K562 (cell line): ENCODE data around the gene DDX18.

ENCODE experiments used
- CBFB ChIP-seq: sonication (generic); formaldehyde crosslinking; IDR thresholded peaks from 2 replicates; pipeline ENCODE4 v1.4.0; 2020; ENCODE audit warnings: mild to moderate bottlenecking, missing genetic modification reagents
- CTCF ChIP-seq, 3 experiments: IDR thresholded peaks in 2 of 3; conservative IDR thresholded peaks in 1 of 3; 2 replicates each; pipeline ENCODE4 v1.5.1; 2011 to 2012; ENCODE audit warnings: low read length in 3 of 3, mild to moderate bottlenecking in 3 of 3, control low read depth in 2 of 3, improper control_type of control experiment in 1 of 3, inconsistent platforms in 1 of 3, low read depth in 1 of 3, mixed read lengths in 1 of 3, moderate library complexity in 1 of 3; ENCODE audit not compliant: insufficient read depth in 2 of 3
- IRF9 ChIP-seq: fragments of 450-650 bp; IDR thresholded peaks from 2 replicates; pipeline ENCODE4 v1.6.1; 2016; ENCODE audit warnings: missing biosample characterization, missing genetic modification characterization
- MTA3 ChIP-seq: fragments of 450-650 bp; formaldehyde crosslinking; IDR thresholded peaks from 2 replicates; pipeline ENCODE4 v1.6.1; 2017; ENCODE audit warnings: mild to moderate bottlenecking, borderline replicate concordance
- SAFB2 ChIP-seq: fragments of 200-400 bp; formaldehyde crosslinking; IDR thresholded peaks from 2 replicates; pipeline ENCODE4 v1.6.1; 2018; ENCODE audit warnings: borderline replicate concordance, low read length, low read depth, moderate library complexity; ENCODE audit not compliant: severe bottlenecking
- SRF ChIP-seq, 2 experiments: fragments of 250-450, 450-650 bp in 1 of 2; sonication (Bioruptor Pico) in 1 of 2; sonication (generic) in 1 of 2; formaldehyde crosslinking; IDR thresholded peaks; 2 replicates each; pipeline versions ENCODE4 v1.5.0 to v1.5.1; 2020 to 2022; ENCODE audit warnings: mild to moderate bottlenecking in 1 of 2, missing genetic modification reagents in 1 of 2
- ZBTB43 ChIP-seq: sonication (generic); formaldehyde crosslinking; IDR thresholded peaks from 2 replicates; pipeline ENCODE4 v1.8.0; 2023; ENCODE audit warnings: mild to moderate bottlenecking, missing genetic modification reagents
- ZNF224 ChIP-seq: sonication (generic); formaldehyde crosslinking; IDR thresholded peaks from 2 replicates; pipeline ENCODE4 v1.8.0; 2022; ENCODE audit warnings: mild to moderate bottlenecking, missing genetic modification reagents

GRCh38 chr2:117785740-117786139 lies 28.8 kb upstream of the DDX18 start:
- TF ChIP-seq ZNF224 (CRISPR knock-in tag) (no peak), MTA3 (no peak), ZBTB43 (no peak), SRF (CRISPR knock-in tag; IDR thresholded peaks at IDR 0.05) (no peak), CTCF (IDR thresholded peaks at IDR 0.05 in 2 of 3, conservative IDR thresholded peaks at IDR 0.05 in 1 of 3; ENCODE audit: insufficient read depth in 2 of 3, low read depth in 1 of 3, low read length in 3 of 3) (peak; percentile 44 to 65 (median 59); a peak in 5 of 6 replicates), SAFB2 (no peak), IRF9 (no peak), CBFB (CRISPR knock-in tag) (no peak)
